Kidney epithelial cell (primary cell): ENCODE data around the gene SNX22. TPM values are rescaled to one million over a fixed set of nuclear protein-coding genes. Genes with fewer than 3 reads are reported as not detected.

Experiments
- DNase-seq: peaks from one replicate; pipeline ENCODE4 v3.0.0-alpha.2; 2010; ENCODE audit warnings: low read depth
- H3K27me3 ChIP-seq: 2 replicates; pipeline ENCODE4 v1.6.0; 2011; ENCODE audit warnings: low read length; ENCODE audit not compliant: control insufficient read depth, insufficient read depth
- H3K36me3 ChIP-seq: 2 replicates; pipeline ENCODE4 v1.5.1; 2011; ENCODE audit warnings: low read length; ENCODE audit not compliant: control insufficient read depth, insufficient read depth
- H3K4me3 ChIP-seq: 2 replicates; pipeline ENCODE4 v1.5.1; 2011; ENCODE audit warnings: low read depth, mild to moderate bottlenecking, control low read depth, low read length
- total RNA-seq: library from RNA; depleted of rRNA; stranded (reverse); fragments of >200 nt; gene quantifications from 2 replicates; pipeline ENCODE4 v1.2.3, GENCODE V29; 2015
- TF ChIP-seq, protein P1 (sequence below): IDR thresholded peaks from 2 replicates; pipeline ENCODE4 v1.5.1; 2011; ENCODE audit warnings: mild to moderate bottlenecking, moderate library complexity, low read length, control low read depth, inconsistent platforms; ENCODE audit not compliant: insufficient read depth, poor library complexity, severe bottlenecking

Gene SNX22
- total RNA-seq, 1 donor from 2014 or later: 1.0 TPM

DNA sequence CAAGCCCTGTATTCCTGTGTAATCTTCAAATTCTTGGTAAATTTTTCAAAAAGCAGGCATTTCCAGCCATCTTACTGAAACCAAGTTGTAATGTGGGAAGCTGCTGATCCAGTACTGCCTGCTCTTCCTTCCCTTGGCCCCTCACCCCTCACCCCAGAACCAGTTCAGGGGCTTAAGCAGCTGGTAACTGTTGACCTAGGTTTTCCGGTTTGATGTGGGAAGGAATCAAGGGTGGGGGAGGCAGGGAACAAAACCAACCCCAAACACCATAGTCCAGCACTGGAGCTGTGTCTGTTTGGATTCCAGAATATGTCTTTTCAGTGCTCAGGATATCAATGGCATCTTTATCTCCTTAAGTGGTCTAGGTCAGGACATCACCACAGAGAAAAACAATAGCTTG lies 29.1 kb upstream of the SNX22 start:
- no peak overlapping the region for H3K4me3 ChIP-seq
- H3K36me3 ChIP-seq: peaks cover 4% of the 10 kb centered on the region
- TF ChIP-seq, protein P1, sequence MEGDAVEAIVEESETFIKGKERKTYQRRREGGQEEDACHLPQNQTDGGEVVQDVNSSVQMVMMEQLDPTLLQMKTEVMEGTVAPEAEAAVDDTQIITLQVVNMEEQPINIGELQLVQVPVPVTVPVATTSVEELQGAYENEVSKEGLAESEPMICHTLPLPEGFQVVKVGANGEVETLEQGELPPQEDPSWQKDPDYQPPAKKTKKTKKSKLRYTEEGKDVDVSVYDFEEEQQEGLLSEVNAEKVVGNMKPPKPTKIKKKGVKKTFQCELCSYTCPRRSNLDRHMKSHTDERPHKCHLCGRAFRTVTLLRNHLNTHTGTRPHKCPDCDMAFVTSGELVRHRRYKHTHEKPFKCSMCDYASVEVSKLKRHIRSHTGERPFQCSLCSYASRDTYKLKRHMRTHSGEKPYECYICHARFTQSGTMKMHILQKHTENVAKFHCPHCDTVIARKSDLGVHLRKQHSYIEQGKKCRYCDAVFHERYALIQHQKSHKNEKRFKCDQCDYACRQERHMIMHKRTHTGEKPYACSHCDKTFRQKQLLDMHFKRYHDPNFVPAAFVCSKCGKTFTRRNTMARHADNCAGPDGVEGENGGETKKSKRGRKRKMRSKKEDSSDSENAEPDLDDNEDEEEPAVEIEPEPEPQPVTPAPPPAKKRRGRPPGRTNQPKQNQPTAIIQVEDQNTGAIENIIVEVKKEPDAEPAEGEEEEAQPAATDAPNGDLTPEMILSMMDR: no peak
- DNase-seq: no peak
- H3K27me3 ChIP-seq: no peaks in the 10 kb centered on the region

DNA sequence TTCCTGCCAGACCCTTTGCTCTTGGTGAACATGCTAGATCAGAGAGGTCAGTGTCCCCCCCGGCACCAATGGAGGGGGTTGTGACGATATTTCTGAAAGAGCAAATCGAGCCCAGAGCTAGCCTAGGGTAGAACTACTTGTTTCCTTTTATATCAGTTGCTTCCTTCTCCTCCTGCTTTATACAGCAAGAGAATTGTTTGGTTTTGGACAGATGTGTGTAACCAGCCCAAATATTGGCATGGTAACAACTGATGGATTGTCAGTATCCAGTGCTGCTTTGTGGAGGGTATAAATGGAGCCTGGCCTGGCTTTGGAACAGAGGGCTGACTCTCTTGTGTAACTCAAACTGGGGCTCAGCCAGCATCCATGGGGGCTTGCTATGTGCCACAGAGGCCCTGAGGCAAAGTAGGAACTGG lies 28.6 kb upstream of the SNX22 start:
- no peaks in the 10 kb centered on the region for H3K27me3 ChIP-seq
- H3K36me3 ChIP-seq: peaks cover 4% of the 10 kb centered on the region
- no peak overlapping the region for H3K4me3 ChIP-seq
- DNase-seq: no peak
- TF ChIP-seq, protein P1: no peak

DNA sequence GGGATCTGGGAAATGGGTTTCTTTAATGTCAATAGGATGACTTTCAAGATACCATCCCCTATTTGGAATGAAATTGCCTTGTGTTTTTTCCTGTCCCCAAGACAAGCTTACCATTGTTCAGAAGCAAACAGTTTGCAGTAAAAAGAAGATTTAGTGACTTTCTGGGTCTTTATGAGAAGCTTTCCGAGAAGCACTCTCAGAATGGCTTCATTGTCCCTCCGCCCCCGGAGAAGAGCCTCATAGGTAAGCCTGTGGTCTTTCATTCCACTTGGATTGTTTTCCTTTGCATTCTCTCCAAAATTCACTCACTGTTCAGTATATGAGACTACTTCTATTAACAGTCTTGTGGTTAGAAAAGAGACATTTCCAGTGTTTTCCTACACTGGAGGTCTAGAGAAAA lies 25.6 kb upstream of the SNX22 start:
- DNase-seq: no peak

DNA sequence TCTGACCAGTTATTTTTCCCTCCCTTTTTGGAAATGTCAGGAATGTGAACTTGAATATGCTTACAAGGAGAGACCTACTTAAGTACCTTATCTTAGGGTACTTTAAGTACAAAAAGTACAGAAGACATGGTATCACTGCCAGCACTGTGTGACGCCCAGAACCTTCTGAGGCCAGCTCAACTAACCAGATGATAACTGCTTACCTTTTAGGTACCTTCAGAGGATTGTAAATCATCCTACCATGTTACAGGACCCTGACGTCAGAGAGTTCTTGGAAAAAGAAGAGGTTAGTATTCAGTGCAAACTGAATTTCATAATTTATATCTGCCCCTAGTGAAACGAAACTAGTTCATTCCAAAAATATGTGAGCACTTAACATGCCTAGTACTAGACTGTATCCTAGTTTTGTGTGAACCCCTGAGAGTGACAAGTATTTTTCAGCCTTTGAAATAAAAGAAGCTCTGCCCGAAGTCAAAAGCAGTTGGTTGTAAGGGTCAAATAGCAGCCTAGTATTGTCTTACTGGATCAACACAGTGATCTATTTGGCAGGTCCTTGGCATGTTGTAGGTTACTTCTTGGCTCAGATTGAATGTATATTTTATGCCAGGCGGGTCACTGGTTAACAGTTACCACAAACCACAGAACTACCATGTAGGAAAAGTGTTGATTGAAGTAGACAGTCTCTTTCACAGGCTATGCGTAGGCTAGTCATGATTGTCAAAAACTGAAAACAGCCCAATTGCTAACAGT lies 23.8 kb upstream of the SNX22 start:
- H3K27me3 ChIP-seq: no peaks in the 10 kb centered on the region
- TF ChIP-seq, protein P1: no peak
- peaks cover 4% of the 10 kb centered on the region for H3K36me3 ChIP-seq
- DNase-seq: no peak
- H3K4me3 ChIP-seq: no peak overlapping the region

More for the DNA sequence above, 25.6 kb upstream of the SNX22 start:
- H3K4me3 ChIP-seq: no peak overlapping the region
- TF ChIP-seq, protein P1: no peak
- H3K36me3 ChIP-seq: peaks cover 4% of the 10 kb centered on the region
- H3K27me3 ChIP-seq: no peaks in the 10 kb centered on the region

DNA sequence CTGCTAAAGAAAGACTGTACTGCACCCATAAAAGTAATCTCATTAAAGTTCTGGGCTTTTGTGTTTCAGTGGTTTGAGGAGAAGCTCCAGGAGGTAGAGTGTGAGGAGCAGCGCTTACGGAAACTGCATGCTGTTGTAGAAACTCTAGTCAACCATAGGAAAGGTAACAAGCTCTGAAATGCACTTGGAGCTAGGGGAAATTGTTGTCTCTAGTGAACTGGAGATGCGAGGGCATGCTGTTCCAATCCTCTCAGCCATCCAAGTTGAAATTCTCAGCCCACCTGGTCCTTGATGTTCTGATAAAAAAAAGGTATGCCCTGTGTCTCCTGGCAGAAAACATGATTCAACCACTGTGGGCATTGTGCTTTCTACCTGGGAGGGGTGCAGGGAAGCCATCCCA lies 21.4 kb upstream of the SNX22 start:
- H3K4me3 ChIP-seq: no peak overlapping the region
- H3K27me3 ChIP-seq: no peaks in the 10 kb centered on the region
- no peak for DNase-seq
- TF ChIP-seq, protein P1: no peak
- peaks cover 2% of the 10 kb centered on the region for H3K36me3 ChIP-seq

DNA sequence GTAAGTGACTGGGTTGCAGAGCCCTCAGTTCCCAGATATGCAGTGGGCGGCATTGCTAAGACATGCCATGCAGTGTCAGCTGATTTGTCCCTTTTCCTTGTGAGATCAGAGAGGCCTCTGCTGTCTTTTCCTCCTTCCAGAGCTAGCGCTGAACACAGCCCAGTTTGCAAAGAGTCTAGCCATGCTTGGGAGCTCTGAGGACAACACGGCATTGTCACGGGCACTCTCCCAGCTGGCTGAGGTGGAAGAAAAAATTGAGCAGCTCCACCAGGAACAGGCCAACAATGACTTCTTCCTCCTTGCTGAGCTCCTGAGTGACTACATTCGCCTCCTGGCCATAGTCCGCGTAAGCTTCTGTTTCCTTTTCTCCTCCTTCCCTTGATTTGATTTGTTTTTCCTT lies 20.0 kb upstream of the SNX22 start:
- TF ChIP-seq, protein P1: no peak
- no peak for DNase-seq
- Histone ChIP-seq H3K4me3 (no peak overlapping the region), H3K36me3 (peaks cover 2% of the 10 kb centered on the region), H3K27me3 (no peaks in the 10 kb centered on the region)
